HG02885 (cell line): ENCODE data around the gene BMS1.

Experiments
- ATAC-seq: cut with Tn5 transposase; IDR thresholded peaks from one replicate; pipeline ENCODE4 v1.9.1; 2021; ENCODE audit warnings: mild to moderate bottlenecking; ENCODE audit not compliant: unreplicated experiment, poor library complexity

Gene BMS1

DNA sequence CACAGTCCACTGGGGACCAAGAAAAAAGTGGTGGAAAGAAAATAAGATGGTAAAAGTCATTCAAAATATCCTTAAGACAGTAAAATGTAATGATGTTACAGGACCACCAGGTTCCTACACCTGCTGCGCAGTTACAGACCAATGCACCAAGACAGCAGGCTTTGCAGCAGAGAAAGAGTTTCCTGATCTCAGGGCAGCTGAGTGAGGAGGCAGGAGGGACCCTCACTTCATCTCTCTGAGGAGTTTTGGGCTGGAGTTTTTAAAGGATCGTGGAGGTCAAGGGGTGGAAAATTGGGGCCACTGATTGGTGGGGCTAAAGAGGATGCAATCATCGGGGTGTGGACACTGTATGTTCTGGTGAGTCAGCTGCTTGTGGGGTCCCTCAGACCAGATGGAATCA lies 100.0 kb downstream of the BMS1 start:
- ATAC-seq, result no peak
